Brain pericyte (primary cell): ENCODE results near the gene SLC35F1.
"Not testable (repeated sequence)": the region's sequence is repeated elsewhere in the genome, so short reads cannot be mapped to it uniquely, and the experiment has no call there.

Experiments used
- DNase-seq: peaks from one replicate; pipeline ENCODE4 v3.0.0-alpha.2; 2012; ENCODE audit warnings: low read depth, low spot score

SLC35F1 gene

GRCh38 chr6:117906958-117907600 is at the start of gene SLC35F1:
Gene SLC35F1, plus strand, starts transcription at chr6:117907264.
- no peak for DNase-seq

DNA sequence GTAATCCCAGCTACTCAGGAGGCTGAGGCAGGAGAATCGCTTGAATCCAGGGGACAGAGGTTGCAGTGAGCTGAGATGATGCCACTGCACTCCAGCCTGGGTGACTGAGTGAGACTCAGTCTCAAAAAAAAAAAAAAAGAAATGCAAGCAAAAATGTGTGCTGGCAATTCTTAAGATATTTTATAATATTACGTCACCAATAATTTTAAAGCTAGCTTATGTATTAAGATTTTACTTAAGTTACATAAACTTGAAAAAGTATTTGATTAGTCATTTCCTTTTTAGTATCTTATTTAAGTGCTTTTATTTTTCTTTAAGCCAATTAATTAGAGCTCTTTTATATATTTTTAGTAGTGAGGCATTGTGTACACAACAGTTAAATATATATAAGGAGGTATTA is 48.5 kb upstream of the SLC35F1 start:
- not testable (repeated sequence) for DNase-seq

DNA sequence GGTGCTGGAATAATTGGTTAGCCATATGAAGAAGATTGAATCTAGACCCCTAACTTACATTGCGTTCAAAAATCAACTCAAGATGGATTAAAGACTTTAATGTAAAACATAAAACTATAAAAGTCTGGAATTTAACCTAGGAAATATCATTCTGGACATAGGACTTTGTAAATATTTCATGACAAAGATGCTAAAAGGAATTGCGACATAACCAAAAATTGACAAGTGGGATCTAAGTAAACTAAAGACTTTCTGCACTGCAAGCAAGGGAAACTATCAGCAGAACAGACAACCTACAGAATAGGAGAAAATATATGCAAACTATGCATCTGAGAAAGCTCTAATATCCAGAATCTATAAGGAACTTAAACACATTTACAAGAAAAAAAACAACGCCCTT is 45.5 kb upstream of the SLC35F1 start:
- no peak for DNase-seq

DNA sequence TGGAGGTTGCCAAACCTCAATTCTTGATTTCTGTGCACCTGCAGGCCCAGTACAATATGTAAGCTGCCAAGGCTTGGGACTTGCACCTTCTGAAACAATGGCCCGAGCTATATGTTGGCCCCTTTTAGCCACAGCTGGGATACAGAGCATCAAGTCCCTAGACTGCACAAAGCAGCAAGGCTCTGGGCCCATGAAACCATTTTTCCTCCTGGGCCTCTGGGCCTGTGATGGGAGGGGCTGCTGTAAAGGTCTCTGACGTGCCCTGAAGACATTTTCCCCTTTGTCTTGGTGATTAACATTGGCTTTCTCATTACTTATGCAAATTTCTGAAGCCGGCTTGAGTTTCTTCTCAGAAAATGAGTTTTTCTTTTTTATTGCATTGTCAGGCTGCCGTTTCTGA is 40.5 kb upstream of the SLC35F1 start:
- DNase-seq = no peak

DNA sequence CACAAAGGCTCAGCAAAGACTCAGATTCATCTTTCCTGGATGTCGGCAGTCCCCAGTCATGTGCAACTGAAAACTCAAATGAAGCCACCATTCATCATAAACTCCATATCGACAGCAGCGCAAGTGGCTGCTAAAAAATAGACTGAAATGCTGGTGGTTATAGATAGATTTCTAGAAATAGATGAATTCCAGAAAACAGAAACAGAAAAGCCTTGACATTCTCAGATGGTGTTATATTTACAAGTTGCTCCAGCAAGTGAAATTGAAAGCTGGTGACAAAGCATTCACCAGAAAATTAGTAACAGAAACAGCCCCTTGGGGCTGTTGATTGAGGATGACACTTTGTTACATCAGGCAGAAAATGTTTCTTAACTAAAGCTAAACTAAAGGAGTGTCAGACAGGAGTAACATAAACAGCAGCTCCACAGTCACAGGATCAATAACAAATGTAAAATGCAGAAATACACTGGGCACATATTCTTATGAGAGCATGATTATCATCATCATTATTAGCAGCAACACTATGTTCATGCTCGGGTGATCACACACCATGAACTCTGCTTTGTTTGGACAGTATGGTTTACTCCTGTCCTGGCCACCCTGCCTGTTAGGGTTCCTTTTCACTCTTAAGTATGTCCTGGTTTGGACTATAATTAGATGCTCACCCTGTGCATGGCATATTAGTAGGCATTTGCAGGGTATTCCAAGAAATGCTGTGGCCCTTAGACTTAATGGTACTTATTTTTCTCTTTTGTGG is 36.4 kb upstream of the SLC35F1 start:
- no peak for DNase-seq

- no peak for DNase-seq
Measured at GRCh38 chr6:117880824-117881223, 26.2 kb upstream of the SLC35F1 start.

DNA sequence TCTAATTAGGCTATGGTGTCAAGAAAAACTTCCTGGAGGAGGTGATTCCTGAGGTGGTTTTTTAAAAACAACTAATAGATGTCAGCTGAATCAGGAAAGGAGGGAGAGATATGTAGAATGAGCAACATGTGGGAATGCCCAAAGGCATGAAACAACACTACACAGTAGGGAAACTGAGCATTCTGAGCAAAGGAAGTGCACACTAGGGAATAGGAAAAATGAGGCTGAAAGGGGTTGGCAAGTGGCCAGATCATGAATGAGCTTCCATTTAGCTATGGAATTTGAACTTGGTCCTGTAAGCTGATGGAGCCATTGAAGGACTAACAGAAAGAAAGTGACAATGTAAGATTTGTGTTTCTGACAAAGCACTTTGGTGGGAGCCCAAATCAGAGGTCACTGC is 16.9 kb upstream of the SLC35F1 start:
- no peak for DNase-seq

GRCh38 chr6:117906507-117906957 is 532 bp upstream of the SLC35F1 start:
- no peak for DNase-seq

GRCh38 chr6:117907601-117908245 is 659 bp downstream of the SLC35F1 start:
- DNase-seq = no peak

GRCh38 chr6:117908246-117909068 is 1.4 kb downstream of the SLC35F1 start:
- DNase-seq = no peak

DNA sequence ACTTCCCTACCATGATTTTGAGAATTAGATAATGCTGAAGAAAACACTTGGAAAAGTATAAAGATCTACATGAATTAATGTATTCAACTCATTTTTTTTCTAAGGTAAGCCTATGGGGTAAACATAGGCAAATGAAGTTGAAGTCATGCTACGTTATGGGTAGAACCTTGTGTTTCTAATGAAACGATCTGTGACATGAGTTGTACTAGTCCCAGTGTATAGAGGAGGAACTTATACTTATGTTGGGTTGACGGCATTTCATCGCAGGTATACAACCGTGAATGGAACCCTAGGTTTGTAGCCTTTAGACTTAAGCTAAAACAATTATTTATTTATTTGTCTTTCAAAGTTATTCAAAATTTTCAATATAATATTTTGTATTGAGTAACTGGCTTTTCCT is 2.6 kb downstream of the SLC35F1 start:
- DNase-seq = no peak

DNA sequence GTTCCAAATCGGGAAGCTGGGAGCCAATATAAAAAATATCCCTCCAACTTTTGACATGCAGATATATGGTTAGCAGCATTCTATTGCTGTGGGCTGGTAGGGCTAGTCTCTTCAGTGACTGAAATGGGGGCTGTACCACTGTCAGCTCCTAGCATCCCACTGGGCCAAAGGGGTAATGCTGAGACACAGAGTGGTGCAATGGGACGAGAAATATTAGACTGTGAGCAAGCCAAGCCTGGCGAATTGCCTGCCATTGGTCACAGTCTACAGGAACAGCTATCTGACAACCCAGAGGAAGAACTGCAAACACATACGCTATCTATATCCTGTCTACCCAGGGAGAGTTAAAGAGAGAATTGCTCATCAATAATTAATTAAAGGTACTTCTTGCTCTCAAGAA is 3.5 kb downstream of the SLC35F1 start:
- no peak for DNase-seq

GRCh38 chr6:117911150-117911549 is 4.1 kb downstream of the SLC35F1 start:
- DNase-seq = no peak

DNA sequence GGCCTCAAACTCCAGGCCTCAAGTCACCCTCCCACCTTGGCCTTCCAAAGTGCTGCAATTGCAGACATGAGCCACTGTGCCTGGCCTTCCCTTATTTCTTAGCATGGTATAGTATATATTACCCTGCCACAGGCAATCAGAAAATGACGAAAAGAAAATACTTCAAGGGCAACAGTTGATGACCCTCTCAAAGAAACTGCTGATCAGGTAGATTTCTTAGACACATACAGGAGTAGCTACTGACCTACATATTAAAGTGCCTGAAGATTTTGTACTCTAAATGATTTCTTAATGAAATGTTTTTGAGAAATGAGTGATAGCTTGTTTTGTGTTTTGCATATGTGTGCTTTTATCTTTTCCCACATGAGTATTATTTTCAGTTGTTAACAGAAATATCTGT is 4.6 kb downstream of the SLC35F1 start:
- DNase-seq = no peak

GRCh38 chr6:117915846-117916245 is 8.8 kb downstream of the SLC35F1 start:
- no peak for DNase-seq

GRCh38 chr6:117916483-117916882 is 9.4 kb downstream of the SLC35F1 start:
- DNase-seq = peak; percentile 5

- DNase-seq = no peak
Measured at GRCh38 chr6:117917176-117917575, 10.1 kb downstream of the SLC35F1 start.

DNA sequence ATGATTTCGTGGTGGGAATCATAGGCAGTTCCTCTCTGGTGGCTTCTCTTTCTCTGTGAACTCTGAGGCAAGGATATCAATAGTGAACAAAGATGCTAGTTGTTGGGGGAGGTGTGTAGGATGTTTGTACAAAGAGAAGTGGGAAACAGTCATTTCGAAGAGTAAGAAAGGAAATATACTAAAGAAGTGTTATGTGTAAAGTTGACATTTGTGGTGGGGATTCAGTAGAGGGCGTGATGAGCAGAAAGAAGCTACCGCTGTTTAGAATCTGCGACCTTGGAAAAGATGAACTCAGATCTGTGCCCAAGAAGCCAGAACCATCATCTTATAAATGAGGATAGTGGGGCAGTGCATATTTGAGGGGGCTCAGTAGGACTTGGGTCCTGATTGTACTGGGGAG is 11.4 kb downstream of the SLC35F1 start:
- DNase-seq = no peak

- no peak for DNase-seq
Measured at GRCh38 chr6:117919275-117919674, 12.2 kb downstream of the SLC35F1 start.

- no peak for DNase-seq
Measured at GRCh38 chr6:117919775-117920729, 13.0 kb downstream of the SLC35F1 start.

DNA sequence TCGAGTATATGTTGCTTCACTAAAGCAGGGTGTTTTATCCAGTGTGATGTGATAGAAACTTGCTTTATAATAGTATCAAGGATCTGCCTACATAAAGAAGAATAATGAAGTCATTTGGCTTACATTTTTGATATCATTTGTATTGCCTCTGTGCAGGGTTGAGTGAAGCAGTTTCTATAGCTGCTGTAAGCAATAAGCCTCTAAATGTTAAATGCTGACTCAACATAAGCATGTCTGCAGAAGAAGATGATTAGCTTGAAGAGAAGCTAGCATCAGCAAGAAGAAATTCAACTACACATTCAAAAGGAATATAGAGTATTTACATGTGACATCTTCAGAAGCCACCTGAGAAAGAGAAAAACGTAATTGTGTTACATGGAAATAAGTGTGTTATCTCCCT is 17.6 kb downstream of the SLC35F1 start:
- no peak for DNase-seq
